HG03378 (cell line): ENCODE results near the gene KLF7.

Source experiments
- ATAC-seq: cut with Tn5 transposase; IDR thresholded peaks from one replicate; pipeline ENCODE4 v1.9.1; 2021; ENCODE audit warnings: mild to moderate bottlenecking, moderate library complexity; ENCODE audit not compliant: unreplicated experiment

The KLF7 gene

DNA sequence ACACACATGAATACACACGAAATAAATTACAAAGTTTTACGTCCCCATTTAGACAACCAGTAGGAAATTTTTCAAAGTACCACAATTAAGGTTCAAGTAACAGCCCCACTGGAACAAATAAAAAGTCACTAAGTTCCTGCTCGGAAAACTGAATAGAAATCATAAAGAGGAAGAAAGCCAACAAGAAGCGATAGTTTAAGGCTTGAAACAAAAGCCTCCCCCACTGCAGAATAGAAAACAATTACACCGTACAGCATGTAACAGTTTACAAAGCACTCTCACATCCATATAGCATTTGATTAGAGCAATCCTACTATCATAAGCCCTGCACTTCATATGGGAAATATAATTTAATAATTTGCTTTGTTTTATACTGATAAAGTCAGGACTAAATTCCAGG, 15.5 kb downstream of the KLF7 start:
- ATAC-seq, result no peak

DNA sequence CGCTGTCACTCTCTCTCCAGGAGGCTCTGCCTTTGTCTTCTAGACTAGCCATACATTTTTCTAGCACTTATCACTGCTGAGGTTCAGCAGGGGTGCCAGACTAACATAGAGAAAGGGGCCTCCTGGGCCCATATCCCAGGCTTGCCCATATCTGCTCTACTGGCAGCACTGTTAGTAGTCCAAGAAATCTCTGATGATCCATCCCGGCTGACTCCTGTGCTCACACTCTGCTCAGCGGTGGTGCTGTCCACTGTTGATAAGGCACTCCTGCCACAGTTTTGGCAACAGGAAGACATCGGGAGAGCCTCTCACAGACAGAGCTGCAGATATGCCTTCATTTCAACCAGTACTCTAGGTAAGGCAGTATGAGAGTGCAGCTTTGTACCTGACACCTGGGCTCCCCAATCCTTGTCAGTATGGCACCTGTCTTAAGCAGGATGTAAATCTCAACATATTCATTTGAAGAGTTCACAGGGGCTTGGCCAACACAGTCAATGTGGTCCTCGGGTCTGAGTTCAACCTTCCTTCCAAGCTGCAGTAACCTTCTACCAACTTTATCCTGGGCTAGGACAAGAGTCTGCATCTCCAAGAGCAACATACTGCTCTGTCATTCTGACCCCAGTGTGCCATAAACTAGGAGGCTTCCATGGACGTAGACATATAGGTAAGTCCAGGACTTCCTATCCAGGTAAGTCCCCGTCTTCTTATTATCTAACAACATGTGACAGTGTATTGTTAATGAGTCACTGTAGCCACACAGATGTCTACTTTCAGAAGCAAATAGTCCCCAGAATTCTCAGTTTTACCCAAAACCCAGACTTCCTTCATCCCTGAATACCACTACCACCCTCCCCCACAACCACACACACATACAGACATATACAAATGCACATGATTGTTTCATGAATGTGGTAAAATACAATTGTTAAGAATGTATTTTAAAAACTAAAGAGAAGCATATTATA, 16.2 kb downstream of the KLF7 start:
- ATAC-seq, result peak; percentile 84

DNA sequence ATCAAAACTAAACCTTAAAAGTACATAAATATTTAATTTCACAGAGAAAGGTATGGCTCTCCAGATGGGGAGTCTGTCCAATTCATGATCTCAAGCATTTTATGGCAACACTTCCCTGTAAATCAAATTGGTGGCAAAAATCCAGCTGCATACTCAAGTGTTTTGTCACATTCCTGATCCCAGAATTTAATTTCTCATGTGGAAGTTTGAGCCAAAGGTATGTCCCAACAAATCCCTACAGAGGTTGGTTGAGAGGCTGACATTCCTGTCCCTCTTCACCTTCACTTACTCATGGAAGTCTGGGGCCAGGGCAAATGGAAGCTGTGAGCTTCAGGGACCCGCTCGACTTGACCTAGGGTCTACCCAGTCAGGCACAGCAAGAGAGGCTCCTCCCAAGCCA, 17.7 kb downstream of the KLF7 start:
- no peak for ATAC-seq

DNA sequence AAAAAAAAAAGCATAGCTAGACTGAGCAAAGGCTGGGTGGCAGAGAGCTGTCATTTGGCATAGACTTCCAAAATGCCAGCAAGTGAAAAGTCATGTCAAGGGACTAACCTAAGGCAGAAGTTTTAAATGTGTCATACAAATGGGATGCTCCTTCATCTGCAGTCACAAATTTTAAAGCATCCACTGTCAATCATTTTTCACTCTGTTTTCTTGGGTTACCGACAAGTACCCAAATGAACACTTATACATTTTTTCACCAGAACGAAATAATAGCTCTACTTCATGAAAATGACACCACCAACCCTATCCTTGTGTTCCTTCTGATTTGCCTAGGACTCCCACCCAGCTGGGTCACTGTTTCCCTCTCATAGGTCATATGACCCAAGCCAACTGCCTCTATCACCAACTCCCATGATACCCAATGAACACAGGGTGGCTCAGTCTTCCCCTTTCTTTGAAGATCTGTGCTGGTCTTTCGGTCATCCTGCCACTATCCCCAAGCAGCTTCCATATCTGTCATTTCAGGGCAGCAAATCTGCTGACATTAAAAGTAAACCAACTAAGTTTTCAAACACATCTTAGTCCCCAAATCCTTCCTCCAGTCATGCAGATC, 21.5 kb downstream of the KLF7 start:
- no peak for ATAC-seq

DNA sequence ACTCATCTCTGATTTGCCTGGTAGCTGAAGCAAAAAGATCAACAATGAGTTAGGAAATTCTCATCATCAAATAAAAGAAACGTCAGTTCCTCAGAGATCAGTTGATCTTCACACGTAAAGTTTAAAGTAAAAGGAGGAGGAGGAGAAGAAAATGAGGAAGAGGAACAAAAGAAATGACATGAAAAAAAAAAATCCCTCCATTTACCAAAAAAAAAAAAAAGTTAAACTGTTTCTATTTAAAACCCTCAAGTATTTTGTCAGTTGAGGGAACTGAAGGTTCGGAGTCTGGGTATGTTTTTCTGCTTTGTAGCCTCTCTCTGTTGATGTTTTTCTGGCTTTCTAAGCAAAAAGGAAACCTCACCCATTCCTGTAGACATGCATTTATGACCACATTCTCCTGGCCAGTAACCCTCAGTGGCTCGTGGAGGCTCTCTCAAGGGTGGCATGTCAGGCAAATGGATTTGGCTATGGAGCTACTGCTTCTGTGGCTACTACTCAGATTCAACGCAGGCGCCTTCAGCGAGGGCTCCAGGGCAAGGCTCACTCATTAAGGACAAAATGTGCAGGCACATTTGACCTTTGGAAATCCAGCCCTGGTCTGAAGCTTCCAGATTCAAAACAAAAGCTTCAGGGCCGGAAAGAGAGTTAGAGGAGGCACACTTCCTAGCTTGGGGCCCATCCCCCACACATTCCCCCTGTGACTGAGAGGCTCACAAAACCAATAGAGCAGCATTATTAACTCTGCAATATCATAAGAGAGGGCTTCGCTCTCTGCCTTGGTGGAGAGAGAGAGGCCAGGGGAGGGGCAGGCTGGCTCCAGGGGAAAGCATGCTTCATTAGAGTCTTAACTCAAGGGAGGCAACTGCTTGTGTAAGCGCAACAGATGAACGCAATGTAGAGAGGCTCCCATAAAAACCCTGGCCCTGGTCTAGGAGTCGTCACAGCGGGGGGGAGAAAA, 22.3 kb downstream of the KLF7 start:
- peak; percentile 41 for ATAC-seq

DNA sequence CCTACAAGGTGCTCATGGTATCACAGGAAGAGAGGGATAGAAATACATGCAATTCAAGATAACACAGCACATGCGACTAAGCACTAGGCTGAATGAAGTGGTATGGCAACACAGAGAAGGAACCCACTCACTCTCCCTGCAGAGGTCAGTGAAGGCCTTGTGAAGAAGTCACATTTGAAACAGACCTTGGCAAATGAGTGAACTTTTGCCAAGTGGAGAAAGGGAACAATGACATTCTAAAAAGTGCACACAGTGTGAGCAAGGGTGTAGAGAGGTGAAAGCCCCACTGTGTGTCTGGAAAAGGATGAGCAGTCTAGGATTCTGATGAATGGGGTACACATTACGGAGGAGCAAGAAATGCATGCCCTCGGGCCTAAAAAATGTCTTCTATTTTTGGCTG, 23.3 kb downstream of the KLF7 start:
- peak; percentile 46 for ATAC-seq

DNA sequence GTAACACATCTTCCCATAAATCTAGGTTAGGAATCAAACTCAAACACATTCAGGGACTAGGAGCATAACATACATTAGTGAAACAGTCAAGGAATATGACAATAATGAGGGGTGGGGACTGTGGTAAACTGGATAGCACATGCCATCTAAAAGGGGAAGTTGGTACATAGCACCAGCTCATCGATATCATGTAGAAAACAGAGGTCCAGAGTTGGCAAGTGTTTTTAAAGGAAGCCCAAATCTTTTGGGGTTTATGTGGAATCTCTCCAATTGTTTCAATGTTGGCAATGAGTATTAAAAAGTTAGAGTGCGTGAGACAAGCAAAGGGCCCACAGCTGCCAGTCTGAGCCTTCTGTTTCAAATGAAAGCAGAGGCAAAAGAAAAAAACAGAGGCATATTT, 24.4 kb downstream of the KLF7 start:
- no peak for ATAC-seq

DNA sequence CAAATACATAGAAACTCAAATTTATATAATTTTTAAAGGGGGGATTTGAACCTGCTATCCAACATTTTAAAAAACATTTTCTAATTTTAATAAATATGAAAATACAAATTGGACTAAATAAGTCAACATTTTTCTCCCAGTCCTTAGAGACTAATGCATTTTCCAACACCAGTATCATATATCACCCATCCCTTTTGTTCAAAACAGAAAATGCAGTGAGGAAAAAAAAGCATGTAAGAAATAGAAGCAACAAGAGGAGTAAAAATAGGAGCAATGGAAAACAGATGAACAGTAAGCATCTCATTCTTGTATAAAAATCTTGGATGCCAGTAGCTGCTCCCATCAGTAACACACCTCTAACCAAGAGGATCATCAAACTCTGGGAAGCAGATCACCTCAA, 25.5 kb downstream of the KLF7 start:
- no peak for ATAC-seq

DNA sequence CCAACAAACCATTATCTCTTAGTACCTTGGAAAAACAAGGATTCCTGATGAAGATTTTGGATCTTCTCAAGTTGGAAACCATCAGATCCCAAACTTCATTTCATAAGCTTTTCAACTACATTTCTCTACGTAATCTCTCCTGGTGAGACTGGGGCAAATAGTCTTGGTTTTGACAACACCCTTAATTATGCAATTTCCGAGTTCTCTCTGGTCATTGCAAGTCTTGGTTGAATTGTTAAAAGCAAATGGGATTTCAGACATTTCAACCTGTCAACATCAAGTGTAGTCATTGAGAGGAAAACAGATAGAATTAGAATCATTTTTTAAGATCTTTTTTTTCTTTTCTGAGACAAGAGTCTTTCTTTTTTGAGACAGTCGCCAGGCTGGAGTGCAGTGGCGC, 26.2 kb downstream of the KLF7 start:
- no peak for ATAC-seq

DNA sequence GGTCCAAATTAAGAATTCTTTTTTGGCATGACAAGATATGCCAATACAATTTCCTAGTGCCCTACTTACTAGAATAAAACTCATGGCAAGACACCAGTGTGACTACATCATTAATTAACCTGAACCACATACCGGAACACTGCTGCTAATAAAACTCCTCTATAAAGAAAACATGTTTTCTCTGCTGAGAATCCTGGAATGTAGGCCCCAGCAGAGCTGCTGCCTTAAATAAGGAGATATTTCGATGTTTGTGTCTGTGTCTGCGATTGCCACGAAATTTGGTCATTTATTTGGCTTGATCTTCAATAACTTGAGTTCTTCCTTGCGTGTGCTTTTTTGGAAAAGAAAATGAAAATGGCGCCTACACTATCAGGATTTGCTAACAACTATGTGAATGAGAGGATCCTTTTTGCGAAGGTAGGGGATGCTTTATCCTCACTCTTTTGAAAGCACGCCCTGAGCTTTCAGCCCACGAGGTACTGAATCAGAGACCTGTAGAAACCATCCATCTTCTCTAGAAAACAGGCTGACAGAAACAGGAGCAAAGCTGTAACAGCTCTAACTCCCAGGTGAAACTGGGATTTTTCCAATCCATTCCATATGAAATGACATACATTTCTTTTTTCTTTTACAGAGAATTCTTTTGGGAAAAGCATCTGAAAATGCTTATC, 27.0 kb downstream of the KLF7 start:
- no peak for ATAC-seq

DNA sequence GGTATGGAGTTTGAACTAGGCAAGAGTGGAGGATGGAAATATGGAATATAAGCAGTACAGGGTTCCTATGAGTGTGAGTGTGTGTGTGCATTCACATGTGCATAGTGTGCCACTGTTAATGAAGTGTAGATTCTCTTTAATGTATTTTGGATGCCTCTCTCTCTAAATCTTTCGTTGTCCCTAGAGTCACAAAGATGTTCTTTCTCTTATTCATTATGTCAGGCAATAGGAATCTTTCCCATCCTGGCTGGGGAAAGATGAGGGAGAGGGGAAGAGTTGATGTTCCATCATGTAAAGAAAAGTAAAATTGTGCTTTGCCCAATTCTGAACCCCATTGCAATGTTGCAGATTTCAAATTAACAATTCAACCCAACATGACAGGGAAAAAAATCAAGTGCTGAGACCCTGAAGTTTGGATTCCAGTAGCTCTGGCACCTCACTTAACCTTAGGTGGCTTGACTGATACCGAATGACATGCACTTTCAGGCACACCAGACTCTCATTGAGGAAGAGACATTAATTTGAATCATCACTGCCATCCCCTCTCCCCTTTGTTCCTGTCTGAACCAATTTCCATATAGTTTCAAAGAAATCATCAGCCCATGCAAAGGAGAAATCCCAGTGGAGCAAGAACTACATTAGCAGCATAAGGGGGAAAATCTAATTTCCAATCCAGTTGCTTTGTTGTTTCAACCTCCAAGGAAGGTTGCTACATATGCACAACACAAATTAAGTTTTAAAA, 28.0 kb downstream of the KLF7 start:
- ATAC-seq, result no peak

DNA sequence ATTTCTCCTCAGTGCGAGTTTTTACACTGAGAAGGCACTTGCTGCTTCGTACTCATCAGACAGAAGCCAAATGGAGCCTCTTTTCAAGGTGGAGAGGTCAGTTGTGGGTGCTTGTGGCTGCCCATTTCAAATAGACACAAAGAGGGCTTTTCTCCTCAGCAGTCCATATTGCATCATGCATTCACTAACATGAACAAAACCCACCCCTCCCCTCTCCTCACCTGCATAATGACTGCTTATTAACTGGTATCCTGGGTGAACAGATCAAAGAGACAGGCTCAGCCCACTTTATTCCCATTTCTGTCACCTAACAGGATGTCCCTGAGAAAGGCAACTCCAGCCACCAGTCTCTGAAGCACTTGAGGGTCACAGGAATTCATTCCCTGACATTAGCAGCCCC, 28.9 kb downstream of the KLF7 start:
- no peak for ATAC-seq

DNA sequence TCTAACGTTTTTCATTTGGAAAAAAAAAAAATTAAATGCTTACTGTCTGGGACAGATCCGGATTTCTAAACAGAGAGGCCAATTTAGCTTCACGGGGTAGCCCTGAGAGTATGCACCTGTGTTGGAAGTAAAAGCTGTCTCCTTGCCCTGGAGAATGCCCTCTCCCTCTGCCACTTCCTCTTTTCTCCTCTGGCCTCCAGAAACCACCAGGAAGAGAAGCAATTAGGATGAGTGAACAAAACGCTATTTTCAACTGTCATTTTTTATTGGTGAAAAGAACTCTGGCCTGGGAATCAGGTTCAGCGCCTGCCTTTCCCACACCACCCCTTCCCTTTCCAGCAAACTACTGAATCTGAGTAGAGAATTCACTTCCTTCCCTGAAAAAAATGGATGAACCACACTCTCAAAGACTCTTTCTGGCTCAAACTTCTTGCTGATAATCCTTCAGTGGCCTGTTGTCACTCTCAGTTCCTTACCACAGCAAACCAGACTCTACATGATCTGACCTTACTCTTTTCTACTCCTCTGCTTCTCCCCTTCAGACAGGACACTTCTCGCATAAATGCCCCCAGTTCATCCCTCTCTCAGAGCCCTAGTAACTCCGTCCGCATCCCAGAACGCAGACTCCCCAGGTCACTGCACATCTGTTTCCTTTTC, 29.8 kb downstream of the KLF7 start:
- ATAC-seq, result no peak

DNA sequence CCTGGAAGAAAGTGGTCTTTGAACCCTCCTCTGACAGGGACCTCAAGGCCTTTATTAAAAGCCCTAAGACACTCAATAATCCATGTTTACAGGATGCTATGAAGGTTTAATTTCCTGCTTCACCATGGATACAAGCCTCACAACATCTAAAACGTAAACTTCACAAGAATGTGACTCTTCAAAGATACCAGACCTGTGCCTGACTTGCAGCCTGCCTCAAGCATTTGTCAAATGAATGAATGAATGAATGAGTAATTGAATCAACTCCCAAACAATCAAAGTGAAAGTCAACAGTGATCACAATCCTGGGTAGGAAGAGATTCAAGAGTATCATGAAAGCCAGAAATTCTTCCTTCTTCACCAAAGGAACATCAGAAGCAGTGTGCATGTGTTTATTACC, 30.4 kb downstream of the KLF7 start:
- ATAC-seq, result no peak

DNA sequence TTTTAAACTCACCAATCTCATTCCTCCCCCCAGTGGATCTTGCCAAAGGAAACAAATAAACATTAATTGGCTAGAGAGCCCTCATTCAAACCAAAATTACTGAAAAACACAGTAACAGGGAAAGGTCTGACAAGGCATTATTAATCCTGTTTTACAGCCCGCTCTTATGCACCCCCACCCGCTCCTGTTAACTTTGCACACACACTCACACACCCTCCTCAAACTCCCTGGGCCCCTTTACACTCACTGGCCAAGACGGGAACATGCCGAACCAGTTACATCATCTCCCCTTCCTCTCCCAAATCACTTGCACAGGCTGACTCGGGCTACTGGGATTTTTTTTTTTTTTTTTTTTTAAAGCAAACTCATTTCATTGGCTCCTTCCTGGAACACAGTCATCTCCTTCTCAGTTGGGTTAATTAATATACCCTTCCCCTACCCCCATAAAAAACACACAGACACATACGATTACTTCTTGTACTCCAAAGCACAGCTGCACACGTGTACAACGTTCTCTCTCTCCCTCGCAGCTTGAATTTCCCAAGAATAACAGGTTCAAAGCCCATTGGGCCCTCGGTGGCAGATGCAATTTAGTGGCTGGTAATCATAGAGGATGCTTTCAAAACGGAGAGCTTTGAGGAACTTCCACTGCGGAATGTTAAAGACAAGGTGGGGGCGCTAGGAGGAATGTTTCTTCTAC, 31.8 kb downstream of the KLF7 start:
- ATAC-seq, result no peak

DNA sequence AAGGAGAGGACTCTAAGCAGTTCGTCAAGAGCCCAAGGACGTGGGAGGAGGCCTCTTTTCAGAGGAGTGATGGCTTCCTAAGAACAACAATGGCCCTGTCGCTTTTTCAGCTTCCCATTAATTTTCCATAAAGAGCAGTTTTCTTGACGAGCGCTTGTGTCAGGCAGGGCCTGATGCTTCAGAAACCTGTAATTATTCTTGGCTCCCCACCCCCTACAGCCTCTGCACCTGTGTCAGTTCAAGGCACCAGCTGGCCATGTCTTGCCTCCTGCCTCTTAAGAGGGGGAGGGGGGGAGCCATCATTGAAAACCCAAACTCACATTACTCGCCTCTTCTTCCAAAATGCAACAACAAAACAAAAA, 32.3 kb downstream of the KLF7 start:
- ATAC-seq, result no peak

DNA sequence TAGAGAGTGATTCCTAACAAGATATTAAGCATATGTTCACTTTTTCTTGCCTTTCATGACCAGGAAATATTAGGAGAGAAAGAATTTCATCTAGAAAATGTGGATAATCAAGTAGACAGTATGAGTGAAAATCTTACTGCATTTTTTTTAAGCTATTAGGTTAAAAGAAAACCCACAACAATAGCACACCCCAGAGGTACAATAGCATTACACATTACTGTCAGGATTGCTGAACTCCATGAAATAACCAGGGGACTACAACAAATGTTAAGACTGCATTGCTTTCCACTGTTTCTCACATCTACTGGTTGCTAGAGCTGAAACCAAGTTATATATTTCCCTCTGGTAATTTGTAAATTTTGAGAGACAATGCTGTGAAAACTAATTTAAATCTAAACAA, 33.7 kb downstream of the KLF7 start:
- ATAC-seq, result no peak

DNA sequence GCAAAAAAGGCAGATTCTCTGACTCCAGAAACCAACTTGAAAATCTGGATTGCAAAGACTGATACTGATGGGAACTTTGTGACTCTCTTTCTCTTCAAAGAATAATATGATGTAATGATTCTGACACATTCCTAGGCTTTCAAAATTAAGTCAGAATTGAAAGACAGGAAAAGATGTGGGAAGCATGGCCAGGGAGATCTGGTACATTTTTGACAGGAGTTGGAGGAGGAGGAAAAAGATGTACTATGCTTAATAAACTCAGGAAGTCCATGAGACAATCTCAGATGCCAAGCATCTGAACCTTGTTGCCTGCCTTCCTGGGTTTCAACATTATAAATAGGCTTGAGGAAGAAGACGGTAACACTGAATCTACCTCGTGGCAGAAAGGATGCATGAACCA, 34.2 kb downstream of the KLF7 start:
- no peak for ATAC-seq

DNA sequence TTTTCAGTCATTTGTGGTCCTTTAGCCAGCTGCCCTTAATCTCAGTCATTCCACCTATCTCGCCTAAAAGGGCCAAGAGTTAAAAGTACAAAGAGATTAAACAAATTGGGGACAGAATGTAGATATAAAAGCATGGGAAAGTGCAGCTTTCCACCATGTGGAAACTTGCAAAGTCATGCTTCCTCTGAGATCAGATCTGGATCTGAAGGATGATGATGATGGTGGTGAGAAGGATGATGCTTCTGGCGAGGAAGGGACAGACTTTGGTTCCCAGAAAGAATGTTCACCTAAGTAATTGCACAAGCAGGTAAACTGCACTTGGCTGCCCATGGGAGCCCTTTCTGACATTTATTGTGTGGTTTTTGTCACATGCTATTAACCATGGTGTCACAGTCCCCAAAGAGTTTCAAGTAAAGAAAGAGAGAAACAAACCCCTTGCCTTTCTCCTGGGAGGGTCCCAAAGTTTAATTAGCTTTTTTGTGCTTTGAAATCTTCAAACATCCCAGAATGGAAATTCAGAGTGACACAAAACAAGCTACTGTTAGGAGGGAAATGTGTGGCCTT, 34.7 kb downstream of the KLF7 start:
- ATAC-seq, result no peak
